GM12801 (cell line): Measurements from ENCODE around the gene ERCC1.

Source experiments
- CTCF ChIP-seq: IDR thresholded peaks from one replicate; pipeline ENCODE4 v1.5.1; 2011; ENCODE audit warnings: control low read depth; ENCODE audit not compliant: insufficient read length; ENCODE audit errors: extremely low read depth

The ERCC1 gene

GRCh38 chr19:45423589-45424190 is at the start of gene ERCC1:
Gene ERCC1, minus strand, starts transcription at chr19:45423917. Its CDS starts 543 bp downstream, at chr19:45423374.
- no peak for TF ChIP-seq CTCF

- no peak for TF ChIP-seq CTCF
Measured at GRCh38 chr19:45473367-45473681, 49.6 kb upstream of the ERCC1 start.

- no peak for TF ChIP-seq CTCF
Measured at GRCh38 chr19:45472563-45473366, 49.0 kb upstream of the ERCC1 start.

- TF ChIP-seq CTCF, result no peak
Measured at GRCh38 chr19:45471931-45472562, 48.3 kb upstream of the ERCC1 start.

GRCh38 chr19:45471111-45471930 is 47.6 kb upstream of the ERCC1 start:
- no peak for TF ChIP-seq CTCF

- TF ChIP-seq CTCF, result no peak
Measured at GRCh38 chr19:45470762-45471081, 47.0 kb upstream of the ERCC1 start.
